ENCODE results near the gene SLC6A18. TPM values are rescaled to one million over a fixed set of nuclear protein-coding genes. Genes with fewer than 3 reads are reported as not detected.

Gene SLC6A18
- total and polyA plus RNA-seq, 10 of the 15 experiments (the other 5 are each of a cell fraction or from before 2014, with no cell fraction given): not detected

DNA sequence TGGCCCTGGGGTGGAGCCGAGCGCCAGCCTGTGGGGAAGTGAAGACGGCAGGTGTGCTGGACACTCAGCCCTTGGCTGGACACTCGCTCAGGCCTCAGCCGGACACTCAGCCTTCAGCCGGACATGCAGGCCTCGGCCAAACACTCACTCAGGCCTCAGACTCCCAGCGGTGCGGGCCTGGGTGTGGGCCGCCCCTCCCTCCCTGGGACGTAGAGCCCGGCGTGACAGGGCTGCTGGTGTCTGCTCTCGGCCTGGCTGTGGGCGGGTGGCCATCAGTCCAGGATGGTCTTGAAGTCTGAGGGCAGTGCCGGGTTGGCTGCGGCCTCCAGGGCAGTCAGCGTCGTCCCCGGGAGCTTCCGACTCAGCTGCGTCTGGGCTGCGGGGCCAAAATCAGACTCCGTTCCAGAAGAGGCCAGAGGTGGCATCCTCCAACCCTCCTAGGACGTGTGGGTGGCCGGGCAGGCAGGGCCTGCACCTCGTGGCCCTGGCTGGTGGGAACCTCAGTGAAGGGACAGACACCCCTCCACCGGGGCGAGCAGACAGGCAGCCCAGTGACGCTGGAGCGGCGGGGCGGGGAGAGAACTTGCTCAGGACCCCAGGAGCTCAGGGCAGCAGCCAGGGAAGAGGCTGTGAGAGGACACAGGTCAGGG, 28.4 kb downstream of the SLC6A18 start:
- no peak for FAIRE-seq
- ChIA-PET SMC1A (ENCODE audit: uncharacterized antibody, unreplicated experiment) (no interaction called here), RAD21 (ENCODE audit: unreplicated experiment) (no interaction called here), CTCF (no interaction called here), POLR2A (no interaction called here)
- Histone ChIP-seq H3K4me3 (no peak overlapping the region), H3K27ac (ENCODE audit: control insufficient read depth, insufficient read depth) (no peak overlapping the region), H3K9ac (ENCODE audit: control insufficient read depth, insufficient read depth, low read length) (no peak overlapping the region), H3K4me1 (ENCODE audit: control insufficient read depth, insufficient read depth, low read length) (no peaks in the 10 kb centered on the region), H3K9me3 (replicated peaks; ENCODE audit: control insufficient read depth, insufficient read depth, low read length) (no peaks in the 10 kb centered on the region), H3K79me2 (ENCODE audit: control insufficient read depth, insufficient read depth, low read length) (no peaks in the 10 kb centered on the region), H2AFZ (ENCODE audit: control insufficient read depth, low read depth, low read length) (no peak overlapping the region), H3K4me2 (ENCODE audit: control insufficient read depth, insufficient read depth) (no peak overlapping the region), H4K20me1 (ENCODE audit: control insufficient read depth, insufficient read depth) (no peaks in the 10 kb centered on the region), H3K36me3 (ENCODE audit: control insufficient read depth in 2 of 2, insufficient read depth in 2 of 2, low read length in 1 of 2) (no peaks in the 10 kb centered on the region; a peak in 1 of 4 replicates), H3K27me3 (replicated peaks in 1 of 2; ENCODE audit: control insufficient read depth in 2 of 2, insufficient read depth in 2 of 2, low read length in 1 of 2) (no peaks in the 10 kb centered on the region)
- WGBS (ENCODE audit: insufficient coverage, insufficient replicate concordance, low lambda C conversion rate, missing lambda C conversion rate): 70% methylated on average over 30 of the region's 33 CpGs
- DNase-seq (ENCODE audit: low read depth, low spot score): no peak
- intact Hi-C loops (cut with micrococcal nuclease; ENCODE audit: unreplicated experiment) (no loop called here), in situ Hi-C loops (cut with MboI) (no loop called here)
- BruUV-seq (replicated peaks): no TSS peak
- no peak for ATAC-seq
- TF ChIP-seq HCFC1 (IDR thresholded peaks at IDR 0.05; ENCODE audit: low read length) (no peak), BCL11A (IDR thresholded peaks at IDR 0.05; ENCODE audit: low read depth, low read length) (no peak), ZZZ3 (IDR thresholded peaks at IDR 0.05; ENCODE audit: control insufficient read depth, insufficient read length, low read depth) (no peak), EGR1 (IDR thresholded peaks at IDR 0.05; ENCODE audit: borderline replicate concordance in 1 of 2, low read depth in 2 of 2, low read length in 2 of 2) (no peak), EZH2 (IDR thresholded peaks at IDR 0.05; ENCODE audit: borderline replicate concordance, control insufficient read depth, low read depth, low read length) (no peak), ETV6 (conservative IDR thresholded peaks at IDR 0.05 in 1 of 2, IDR thresholded peaks at IDR 0.05 in 1 of 2; ENCODE audit: borderline replicate concordance in 1 of 2, low read depth in 1 of 2) (no peak), CHD4 (IDR thresholded peaks at IDR 0.05) (no peak), TCF7 (IDR thresholded peaks at IDR 0.05; ENCODE audit: borderline replicate concordance) (no peak), SRF (IDR thresholded peaks at IDR 0.05; ENCODE audit: low read depth in 2 of 2, low read length in 2 of 2) (no peak), SMAD1 (IDR thresholded peaks at IDR 0.05; ENCODE audit: low read depth, partially characterized antibody) (no peak), NKRF (conservative IDR thresholded peaks at IDR 0.05) (no peak)
- TF ChIP-seq, protein P1, sequence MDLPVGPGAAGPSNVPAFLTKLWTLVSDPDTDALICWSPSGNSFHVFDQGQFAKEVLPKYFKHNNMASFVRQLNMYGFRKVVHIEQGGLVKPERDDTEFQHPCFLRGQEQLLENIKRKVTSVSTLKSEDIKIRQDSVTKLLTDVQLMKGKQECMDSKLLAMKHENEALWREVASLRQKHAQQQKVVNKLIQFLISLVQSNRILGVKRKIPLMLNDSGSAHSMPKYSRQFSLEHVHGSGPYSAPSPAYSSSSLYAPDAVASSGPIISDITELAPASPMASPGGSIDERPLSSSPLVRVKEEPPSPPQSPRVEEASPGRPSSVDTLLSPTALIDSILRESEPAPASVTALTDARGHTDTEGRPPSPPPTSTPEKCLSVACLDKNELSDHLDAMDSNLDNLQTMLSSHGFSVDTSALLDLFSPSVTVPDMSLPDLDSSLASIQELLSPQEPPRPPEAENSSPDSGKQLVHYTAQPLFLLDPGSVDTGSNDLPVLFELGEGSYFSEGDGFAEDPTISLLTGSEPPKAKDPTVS (IDR thresholded peaks at IDR 0.05; ENCODE audit: low read depth, low read length): no peak
- TF ChIP-seq, protein P2, sequence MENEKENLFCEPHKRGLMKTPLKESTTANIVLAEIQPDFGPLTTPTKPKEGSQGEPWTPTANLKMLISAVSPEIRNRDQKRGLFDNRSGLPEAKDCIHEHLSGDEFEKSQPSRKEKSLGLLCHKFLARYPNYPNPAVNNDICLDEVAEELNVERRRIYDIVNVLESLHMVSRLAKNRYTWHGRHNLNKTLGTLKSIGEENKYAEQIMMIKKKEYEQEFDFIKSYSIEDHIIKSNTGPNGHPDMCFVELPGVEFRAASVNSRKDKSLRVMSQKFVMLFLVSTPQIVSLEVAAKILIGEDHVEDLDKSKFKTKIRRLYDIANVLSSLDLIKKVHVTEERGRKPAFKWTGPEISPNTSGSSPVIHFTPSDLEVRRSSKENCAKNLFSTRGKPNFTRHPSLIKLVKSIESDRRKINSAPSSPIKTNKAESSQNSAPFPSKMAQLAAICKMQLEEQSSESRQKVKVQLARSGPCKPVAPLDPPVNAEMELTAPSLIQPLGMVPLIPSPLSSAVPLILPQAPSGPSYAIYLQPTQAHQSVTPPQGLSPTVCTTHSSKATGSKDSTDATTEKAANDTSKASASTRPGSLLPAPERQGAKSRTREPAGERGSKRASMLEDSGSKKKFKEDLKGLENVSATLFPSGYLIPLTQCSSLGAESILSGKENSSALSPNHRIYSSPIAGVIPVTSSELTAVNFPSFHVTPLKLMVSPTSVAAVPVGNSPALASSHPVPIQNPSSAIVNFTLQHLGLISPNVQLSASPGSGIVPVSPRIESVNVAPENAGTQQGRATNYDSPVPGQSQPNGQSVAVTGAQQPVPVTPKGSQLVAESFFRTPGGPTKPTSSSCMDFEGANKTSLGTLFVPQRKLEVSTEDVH (IDR thresholded peaks at IDR 0.05; ENCODE audit: low read depth, partially characterized antibody): no peak
- TF ChIP-seq, protein P3, sequence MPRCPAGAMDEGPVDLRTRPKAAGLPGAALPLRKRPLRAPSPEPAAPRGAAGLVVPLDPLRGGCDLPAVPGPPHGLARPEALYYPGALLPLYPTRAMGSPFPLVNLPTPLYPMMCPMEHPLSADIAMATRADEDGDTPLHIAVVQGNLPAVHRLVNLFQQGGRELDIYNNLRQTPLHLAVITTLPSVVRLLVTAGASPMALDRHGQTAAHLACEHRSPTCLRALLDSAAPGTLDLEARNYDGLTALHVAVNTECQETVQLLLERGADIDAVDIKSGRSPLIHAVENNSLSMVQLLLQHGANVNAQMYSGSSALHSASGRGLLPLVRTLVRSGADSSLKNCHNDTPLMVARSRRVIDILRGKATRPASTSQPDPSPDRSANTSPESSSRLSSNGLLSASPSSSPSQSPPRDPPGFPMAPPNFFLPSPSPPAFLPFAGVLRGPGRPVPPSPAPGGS (IDR thresholded peaks at IDR 0.05; ENCODE audit: borderline replicate concordance, insufficient read depth, low read depth, low read length, poor library complexity, severe bottlenecking): no peak
